H9 (cell line): ENCODE results near the gene VPREB3. TPM values are rescaled to one million over a fixed set of nuclear protein-coding genes. Genes with fewer than 3 reads are reported as not detected.

Experiments used
- DNase-seq: peaks from one replicate; pipeline ENCODE4 v3.0.0-alpha.2; 2017
- H2AFZ ChIP-seq: one replicate; pipeline ENCODE4 v1.6.1; 2013; ENCODE audit warnings: mild to moderate bottlenecking, low read length, control low read depth, moderate library complexity
- H2AK5ac ChIP-seq: 2 replicates; pipeline ENCODE4 v1.6.1; 2013; ENCODE audit warnings: low read length, control low read depth, mixed read lengths; ENCODE audit not compliant: insufficient read length
- H2BK120ac ChIP-seq: one replicate; pipeline ENCODE4 v1.6.1; 2013; ENCODE audit warnings: low read depth, mild to moderate bottlenecking, low read length, control low read depth, inconsistent platforms; ENCODE audit not compliant: poor library complexity, severe bottlenecking
- H2BK12ac ChIP-seq: 2 replicates; pipeline ENCODE4 v1.6.1; 2013; ENCODE audit warnings: low read length, control low read depth, mixed read lengths, low read depth; ENCODE audit not compliant: insufficient read length
- H2BK15ac ChIP-seq: 2 replicates; pipeline ENCODE4 v1.6.1; 2013; ENCODE audit warnings: low read depth, low read length, control low read depth
- H2BK20ac ChIP-seq: one replicate; pipeline ENCODE4 v1.6.1; 2013; ENCODE audit warnings: low read depth, mild to moderate bottlenecking, low read length, control low read depth, inconsistent platforms; ENCODE audit not compliant: poor library complexity, severe bottlenecking
- H2BK5ac ChIP-seq: 2 replicates; pipeline ENCODE4 v1.6.1; 2013; ENCODE audit warnings: low read length, control low read depth, mixed read lengths; ENCODE audit not compliant: insufficient read length
- H3K14ac ChIP-seq: 2 replicates; pipeline ENCODE4 v1.6.1; 2013; ENCODE audit warnings: low read length, control low read depth; ENCODE audit not compliant: insufficient read depth
- H3K18ac ChIP-seq: 2 replicates; pipeline ENCODE4 v1.6.1; 2013; ENCODE audit warnings: low read depth, mild to moderate bottlenecking, mixed read lengths, low read length, control low read depth; ENCODE audit not compliant: insufficient read length
- H3K23ac ChIP-seq: 2 replicates; pipeline ENCODE4 v1.6.1; 2013; ENCODE audit warnings: low read length, control low read depth, mixed read lengths, low read depth; ENCODE audit not compliant: insufficient read length
- H3K23me2 ChIP-seq: 2 replicates; pipeline ENCODE4 v1.6.1; 2013; ENCODE audit warnings: low read depth, mild to moderate bottlenecking, mixed read lengths, low read length, control low read depth; ENCODE audit not compliant: insufficient read length, poor library complexity, severe bottlenecking
- H3K27ac ChIP-seq: 2 replicates; pipeline ENCODE4 v1.5.1; 2013; ENCODE audit warnings: low read length, control low read depth, mixed read lengths, low read depth; ENCODE audit not compliant: insufficient read length
- H3K27me3 ChIP-seq: 2 replicates; pipeline ENCODE4 v1.6.1; 2013; ENCODE audit warnings: low read length, control low read depth, inconsistent platforms; ENCODE audit not compliant: insufficient read depth
- H3K4ac ChIP-seq: 2 replicates; pipeline ENCODE4 v1.6.1; 2013; ENCODE audit warnings: low read depth, mild to moderate bottlenecking, control low read depth, inconsistent platforms, low read length, moderate library complexity
- H3K4me1 ChIP-seq: 2 replicates; pipeline ENCODE4 v1.6.1; 2013; ENCODE audit warnings: low read length, control low read depth, inconsistent platforms; ENCODE audit not compliant: insufficient read depth
- H3K4me2 ChIP-seq: 2 replicates; pipeline ENCODE4 v1.6.1; 2013; ENCODE audit warnings: low read length, control low read depth, mixed read lengths; ENCODE audit not compliant: insufficient read length, insufficient read depth
- H3K56ac ChIP-seq: 2 replicates; pipeline ENCODE4 v1.6.1; 2013; ENCODE audit warnings: low read depth, mild to moderate bottlenecking, mixed read lengths, low read length, control low read depth; ENCODE audit not compliant: insufficient read length
- H3K79me1 ChIP-seq: 2 replicates; pipeline ENCODE4 v1.6.1; 2013; ENCODE audit warnings: low read depth, mild to moderate bottlenecking, moderate library complexity, low read length, control low read depth, inconsistent platforms; ENCODE audit not compliant: insufficient read depth, poor library complexity, severe bottlenecking
- H3K79me2 ChIP-seq: 2 replicates; pipeline ENCODE4 v1.6.1; 2013; ENCODE audit warnings: low read length, control low read depth, inconsistent platforms; ENCODE audit not compliant: insufficient read depth
- H3K9ac ChIP-seq: 2 replicates; pipeline ENCODE4 v1.6.1; 2013; ENCODE audit warnings: low read length, control low read depth, mixed read lengths; ENCODE audit not compliant: insufficient read length; ENCODE audit errors: extremely low read depth
- H3K9me3 ChIP-seq: one replicate; pipeline ENCODE4 v1.6.1; 2013; ENCODE audit warnings: low read depth, low read length, inconsistent platforms; ENCODE audit not compliant: control insufficient read depth
- H3T11ph ChIP-seq: one replicate; pipeline ENCODE4 v1.6.1; 2013; ENCODE audit warnings: mild to moderate bottlenecking, low read length, control low read depth, inconsistent platforms
- H4K20me1 ChIP-seq: one replicate; pipeline ENCODE4 v1.6.1; 2013; ENCODE audit not compliant: control insufficient read depth, insufficient read length, insufficient read depth
- H4K5ac ChIP-seq: 2 replicates; pipeline ENCODE4 v1.6.1; 2013; ENCODE audit warnings: low read depth, mild to moderate bottlenecking, mixed read lengths, low read length, control low read depth; ENCODE audit not compliant: insufficient read length
- H4K8ac ChIP-seq: replicated peaks from 2 replicates; pipeline ENCODE4 v1.6.1; 2013; ENCODE audit warnings: low read length, control low read depth, mixed read lengths, low read depth; ENCODE audit not compliant: insufficient read length
- H4K91ac ChIP-seq: 2 replicates; pipeline ENCODE4 v1.6.1; 2013; ENCODE audit warnings: low read depth, mild to moderate bottlenecking, moderate library complexity, mixed read lengths, low read length, control low read depth; ENCODE audit not compliant: insufficient read length
- H3K27ac Mint-ChIP-seq, 3 experiments: 2 replicates in 2 of 3; 3 replicates in 1 of 3; pipeline ENCODE4 v1.8.0; 2020 to 2021; ENCODE audit warnings: mixed read lengths in 3 of 3, mild to moderate bottlenecking in 1 of 3, moderate library complexity in 1 of 3
- H3K27me3 Mint-ChIP-seq: 2 replicates; pipeline ENCODE4 v1.8.0; 2021; ENCODE audit warnings: low read depth, mild to moderate bottlenecking, moderate library complexity, mixed read lengths
- H3K36me3 Mint-ChIP-seq, 3 experiments: 2 replicates in 2 of 3; 3 replicates in 1 of 3; pipeline ENCODE4 v1.8.0; 2020 to 2021; ENCODE audit warnings: low read depth in 3 of 3, mixed read lengths in 3 of 3; ENCODE audit not compliant: insufficient read depth in 1 of 3
- H3K4me1 Mint-ChIP-seq, 2 experiments: 2 replicates each; pipeline ENCODE4 v1.8.0; 2020; ENCODE audit warnings: mixed read lengths in 2 of 2
- H3K4me3 Mint-ChIP-seq, 2 experiments: 2 replicates in 1 of 2; 3 replicates in 1 of 2; pipeline ENCODE4 v1.8.0; 2020 to 2021; ENCODE audit warnings: mild to moderate bottlenecking in 2 of 2, mixed read lengths in 2 of 2, moderate library complexity in 1 of 2
- H3K9me3 Mint-ChIP-seq, 2 experiments: 2 replicates in 1 of 2; 3 replicates in 1 of 2; pipeline ENCODE4 v1.8.0; 2020; ENCODE audit warnings: mild to moderate bottlenecking in 2 of 2, mixed read lengths in 2 of 2, moderate library complexity in 1 of 2
- WGBS: extraction: QIAGEN DNeasy Blood & Tissue Kit; methylation state at CpG from one replicate; pipeline ENCODE4 v1.1.7; 2013; ENCODE audit warnings: missing lambda C conversion rate, low lambda C conversion rate, mixed read lengths; ENCODE audit not compliant: insufficient read length; ENCODE audit errors: extremely low coverage; 5-methylcytosine and 5-hydroxymethylcytosine counted together
- total RNA-seq: library from RNA; stranded (reverse); gene quantifications from 2 replicates; pipeline ENCODE4 v1.2.1, GENCODE V29; 2021
- TF ChIP-seq, protein P1 (sequence below): fragments of 200-600 bp; sonication (generic); conservative IDR thresholded peaks from 3 replicates; pipeline ENCODE4 v1.8.0; 2021; ENCODE audit warnings: antibody characterized with exemption, mild to moderate bottlenecking

The VPREB3 gene
- total RNA-seq, 1 experiment from 2014 or later, result 0.50 TPM

DNA sequence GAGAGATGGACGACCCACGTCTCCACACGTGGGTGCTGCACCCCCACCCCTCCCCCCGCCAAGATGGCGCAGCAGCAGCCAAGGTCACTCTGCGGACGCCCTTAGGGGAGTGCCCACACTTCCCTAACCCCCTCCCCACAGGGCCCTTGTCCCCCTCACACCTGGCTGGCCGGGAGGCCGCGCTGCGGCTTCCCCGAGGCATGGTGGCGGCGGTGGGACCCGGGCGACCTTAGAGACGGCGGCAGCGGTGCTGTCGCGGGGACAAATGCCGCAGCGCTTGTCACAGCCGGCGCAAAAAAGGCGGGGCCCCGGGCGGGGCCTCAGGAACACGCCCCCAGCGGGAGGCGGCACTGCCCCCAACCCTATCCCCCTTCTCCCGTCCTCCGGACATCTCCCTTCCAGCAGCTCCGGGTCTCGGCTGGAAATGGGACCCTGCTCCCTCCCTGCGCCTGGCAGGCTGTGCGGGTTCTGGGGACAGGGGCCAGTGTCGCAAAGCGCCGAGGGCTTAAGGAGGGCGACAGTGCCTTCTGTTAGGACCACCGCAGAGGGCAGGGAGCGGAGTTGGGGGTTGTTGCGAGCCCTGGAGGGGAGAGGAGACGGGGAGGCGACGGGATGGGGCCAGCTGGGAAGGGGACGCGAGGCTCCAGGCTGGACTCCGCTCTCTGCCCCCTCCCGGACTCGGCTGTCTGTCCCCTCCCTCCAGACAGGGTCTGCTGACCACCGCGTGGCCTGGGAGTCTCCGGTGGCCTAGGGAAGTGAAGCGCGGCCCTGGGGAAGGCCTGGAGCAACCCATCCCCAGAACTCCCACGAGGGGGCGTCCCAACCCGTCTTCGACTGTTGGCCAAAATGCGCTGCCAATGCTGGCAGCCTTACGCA is 13.7 kb upstream of the VPREB3 start, which contains the start of gene CHCHD10:
CHCHD10 (minus strand) TSS at position 300 of the 876 bp plus-strand sequence; CDS start at position 202, 98 bp downstream.
- peak within 1 kb of the TSS in 2 of 3 experiments; percentile 53 to 55; a peak in 2 of 7 replicates for H3K27ac Mint-ChIP-seq
- peak within 1 kb of the TSS; percentile 39 for H3K4me2 ChIP-seq

More for the DNA sequence above, 13.7 kb upstream of the VPREB3 start, which contains the start of gene CHCHD10:
- H3K23me2 ChIP-seq, result peaks cover 8% of the 10 kb centered on the region
- H4K91ac ChIP-seq, result no peak within 1 kb of the TSS
- no peak within 1 kb of the TSS for H3K23ac ChIP-seq
- no peak within 1 kb of the TSS for H4K5ac ChIP-seq
- H3K18ac ChIP-seq, result peak within 1 kb of the TSS; percentile 56
- no peaks in the 10 kb centered on the region for H3K9me3 ChIP-seq
- no peak within 1 kb of the TSS for H3T11ph ChIP-seq
- H3K9me3 Mint-ChIP-seq, result no peaks in the 10 kb centered on the region
- H4K20me1 ChIP-seq, result no peaks in the 10 kb centered on the region
- H2BK12ac ChIP-seq, result no peak within 1 kb of the TSS
- no peak within 1 kb of the TSS for H2BK15ac ChIP-seq
- H3K79me1 ChIP-seq, result no peaks in the 10 kb centered on the region
- no peaks in the 10 kb centered on the region; the same call in 1 of the 2 replicates for H3K4me1 ChIP-seq
- DNase-seq, result peak; percentile 86
- no peak within 1 kb of the TSS for H2AK5ac ChIP-seq
- H3K4me3 Mint-ChIP-seq, result peak within 1 kb of the TSS; percentile 74 to 91
- TF ChIP-seq, protein P1, sequence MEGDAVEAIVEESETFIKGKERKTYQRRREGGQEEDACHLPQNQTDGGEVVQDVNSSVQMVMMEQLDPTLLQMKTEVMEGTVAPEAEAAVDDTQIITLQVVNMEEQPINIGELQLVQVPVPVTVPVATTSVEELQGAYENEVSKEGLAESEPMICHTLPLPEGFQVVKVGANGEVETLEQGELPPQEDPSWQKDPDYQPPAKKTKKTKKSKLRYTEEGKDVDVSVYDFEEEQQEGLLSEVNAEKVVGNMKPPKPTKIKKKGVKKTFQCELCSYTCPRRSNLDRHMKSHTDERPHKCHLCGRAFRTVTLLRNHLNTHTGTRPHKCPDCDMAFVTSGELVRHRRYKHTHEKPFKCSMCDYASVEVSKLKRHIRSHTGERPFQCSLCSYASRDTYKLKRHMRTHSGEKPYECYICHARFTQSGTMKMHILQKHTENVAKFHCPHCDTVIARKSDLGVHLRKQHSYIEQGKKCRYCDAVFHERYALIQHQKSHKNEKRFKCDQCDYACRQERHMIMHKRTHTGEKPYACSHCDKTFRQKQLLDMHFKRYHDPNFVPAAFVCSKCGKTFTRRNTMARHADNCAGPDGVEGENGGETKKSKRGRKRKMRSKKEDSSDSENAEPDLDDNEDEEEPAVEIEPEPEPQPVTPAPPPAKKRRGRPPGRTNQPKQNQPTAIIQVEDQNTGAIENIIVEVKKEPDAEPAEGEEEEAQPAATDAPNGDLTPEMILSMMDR, result peak; percentile 93
- H3K56ac ChIP-seq, result no peak within 1 kb of the TSS
- H3K27ac ChIP-seq, result no peak within 1 kb of the TSS
- H3K4ac ChIP-seq, result no peak within 1 kb of the TSS
- no CpG with 5 or more reads among the region's 63 CpGs for WGBS
- no peak within 1 kb of the TSS for H2AFZ ChIP-seq
- peaks cover 5 to 10% (median 7%) of the 10 kb centered on the region in 3 experiments; a peak in 4 of 7 replicates for H3K36me3 Mint-ChIP-seq
- H2BK5ac ChIP-seq, result no peak within 1 kb of the TSS
- H4K8ac ChIP-seq, result no peak within 1 kb of the TSS
- 0 out of 2 replicates have a peak within 1 kb of the TSS, but pooled peaks have one; percentile 7 for H3K14ac ChIP-seq
- no peaks in the 10 kb centered on the region for H3K79me2 ChIP-seq
- peaks cover 18 to 37% of the 10 kb centered on the region in 2 experiments for H3K4me1 Mint-ChIP-seq
- peaks cover 6% of the 10 kb centered on the region; the same call in 1 of the 2 replicates for H3K27me3 ChIP-seq
- H2BK20ac ChIP-seq, result no peak within 1 kb of the TSS
- no peak within 1 kb of the TSS for H3K9ac ChIP-seq
- no peak within 1 kb of the TSS for H2BK120ac ChIP-seq
- peaks cover 43% of the 10 kb centered on the region for H3K27me3 Mint-ChIP-seq
